Left renal cortex interstitium (tissue), 4 donors: ENCODE results near the gene KRTAP8-1. TPM values are rescaled to one million over a fixed set of nuclear protein-coding genes. Genes with fewer than 3 reads are reported as not detected.

Source experiments
- DNase-seq, 4 donors: peaks; one replicate each; pipeline ENCODE4 v3.0.0-alpha.2; 2013; ENCODE audit warnings: low read depth in 4 of 4, low spot score in 2 of 4, missing footprints in 1 of 4
- polyA plus RNA-seq, 4 donors: library from polyadenylated mRNA; unstranded; fragments of 120-200 nt; gene quantifications; one replicate each; pipeline ENCODE4 v1.2.1, GENCODE V29; 2013; ENCODE audit not compliant: insufficient read length in 4 of 4

Gene KRTAP8-1
- polyA plus RNA-seq = not detected

- DNase-seq = no peak
Measured at GRCh38 chr21:30813174-30813573, at the start of gene KRTAP8-1. KRTAP8-1 (minus strand) TSS chr21:30813274; CDS start chr21:30813220, 54 bp downstream.

DNA sequence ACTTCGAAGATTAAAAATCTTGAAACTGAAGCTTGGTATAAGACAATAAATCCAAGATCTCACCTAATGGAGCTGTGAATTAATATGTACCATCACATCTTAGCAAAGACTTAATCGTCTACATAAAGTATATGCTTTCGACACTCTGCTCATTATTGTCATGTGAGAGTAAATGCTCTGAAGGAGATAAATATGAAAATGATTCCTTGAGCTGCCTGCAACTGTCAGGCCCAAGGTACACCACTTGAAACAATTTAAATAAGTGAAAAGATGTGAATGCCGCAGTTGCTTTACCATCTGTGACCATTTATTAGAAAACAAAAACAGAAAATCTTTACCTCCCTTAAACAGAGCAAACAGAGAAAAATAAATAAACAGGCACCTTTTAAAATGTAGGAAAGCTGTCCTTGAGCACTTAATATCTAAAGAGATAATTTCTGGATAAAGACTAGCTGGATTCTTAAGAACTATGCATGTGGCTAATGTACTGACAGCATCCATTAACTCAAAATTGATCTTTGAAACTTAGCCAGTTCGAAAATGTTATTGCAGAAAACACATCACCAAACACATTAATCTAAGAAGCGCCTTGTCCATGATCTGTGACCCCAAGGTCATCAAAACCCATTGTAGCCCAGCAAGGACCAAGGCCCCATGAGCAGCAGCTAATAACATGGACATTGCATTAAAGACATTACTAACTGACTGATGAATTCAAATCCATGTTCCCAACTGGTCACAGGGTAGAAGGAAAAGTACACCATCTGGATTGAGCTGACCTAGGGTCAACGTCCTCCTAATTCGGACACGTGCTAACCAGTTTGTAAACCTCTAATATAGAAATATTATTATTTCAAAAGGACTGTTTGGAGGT is 34.8 kb upstream of the KRTAP8-1 start:
- DNase-seq = no peak

DNA sequence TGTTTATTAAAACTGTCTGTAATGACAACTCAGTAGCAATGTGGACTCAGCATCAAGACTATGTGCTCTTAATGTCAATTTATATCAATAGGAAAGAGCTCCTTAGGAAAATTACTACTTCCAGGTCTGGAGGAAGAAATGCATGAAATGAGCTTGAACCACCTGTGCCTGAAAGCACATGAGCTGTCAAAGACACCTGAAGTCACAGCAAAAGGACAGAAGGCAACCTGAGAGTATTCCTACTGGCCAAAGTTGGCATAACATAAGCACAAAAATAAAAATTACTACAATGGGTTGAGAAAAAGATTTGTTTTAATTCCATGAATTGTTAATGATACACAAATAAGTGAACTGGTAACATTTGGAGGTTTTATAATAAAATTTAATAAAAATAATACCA is 29.9 kb upstream of the KRTAP8-1 start:
- DNase-seq = no peak

GRCh38 chr21:30839304-30839703 is 26.2 kb upstream of the KRTAP8-1 start:
- no peak for DNase-seq

DNA sequence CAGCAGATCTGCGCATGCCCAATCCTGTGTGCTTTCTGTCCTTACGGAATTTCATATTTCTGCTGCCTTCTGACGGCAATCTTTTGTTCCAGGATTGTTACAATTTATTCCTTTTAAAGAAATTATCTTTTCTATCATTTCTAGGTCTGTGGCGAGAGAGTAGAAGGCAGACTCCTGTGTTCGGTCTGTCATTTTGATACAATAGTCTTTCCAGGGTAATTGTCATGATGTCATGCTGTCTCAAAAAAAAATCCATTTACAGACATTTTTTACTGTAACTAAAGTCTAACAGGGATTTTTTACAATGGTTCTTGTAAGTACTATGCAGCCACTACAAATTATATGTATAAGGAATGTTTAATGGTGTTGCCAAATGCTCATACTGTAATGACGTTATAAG is 25.5 kb upstream of the KRTAP8-1 start:
- DNase-seq = no peak

- no peak for DNase-seq
Measured at GRCh38 chr21:30831194-30831765, 18.2 kb upstream of the KRTAP8-1 start.

- DNase-seq = no peak
Measured at GRCh38 chr21:30829659-30830058, 16.6 kb upstream of the KRTAP8-1 start, which contains the start of gene KRTAP7-1. KRTAP7-1 (minus strand) TSS chr21:30829759; CDS start chr21:30829698, 61 bp downstream.

DNA sequence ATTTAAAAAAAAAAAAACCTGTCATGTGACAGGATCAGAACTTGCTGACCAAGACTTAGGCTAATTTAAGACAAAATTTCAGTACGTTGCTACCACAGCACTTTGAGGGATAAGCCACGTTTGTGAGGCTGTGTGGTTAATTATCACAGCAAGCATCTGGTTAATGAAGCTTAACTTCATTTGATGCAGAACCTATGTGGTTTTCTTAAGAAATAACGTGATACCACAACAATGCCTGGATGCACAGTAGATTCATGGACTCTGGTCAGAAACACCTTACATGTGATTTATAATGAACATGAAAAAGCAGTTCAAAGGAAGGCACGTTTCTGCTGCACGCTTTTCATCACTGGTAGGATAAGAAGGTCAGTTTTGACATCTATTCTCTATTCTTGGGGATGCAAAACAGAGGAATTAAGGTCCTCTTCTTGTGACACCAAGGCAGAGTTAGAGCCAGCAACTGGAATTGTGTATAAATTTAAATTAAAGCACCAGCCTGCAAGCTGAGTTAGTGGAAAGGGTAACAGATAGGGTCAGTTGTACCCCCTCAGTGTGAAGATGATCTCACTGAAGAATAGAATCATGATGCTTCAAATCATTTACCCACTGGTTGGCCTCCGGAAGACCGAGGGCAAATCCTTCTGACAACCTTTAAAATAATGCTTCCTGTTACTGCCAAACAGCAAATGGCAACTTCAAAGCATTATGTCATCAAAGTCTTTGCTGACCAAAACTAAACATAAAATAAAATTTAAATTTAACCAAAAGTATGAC is 6.0 kb upstream of the KRTAP8-1 start:
- no peak for DNase-seq

GRCh38 chr21:30800605-30801004 is 12.5 kb downstream of the KRTAP8-1 start:
- DNase-seq = no peak

- no peak for DNase-seq
Measured at GRCh38 chr21:30793581-30794314, 19.3 kb downstream of the KRTAP8-1 start.

DNA sequence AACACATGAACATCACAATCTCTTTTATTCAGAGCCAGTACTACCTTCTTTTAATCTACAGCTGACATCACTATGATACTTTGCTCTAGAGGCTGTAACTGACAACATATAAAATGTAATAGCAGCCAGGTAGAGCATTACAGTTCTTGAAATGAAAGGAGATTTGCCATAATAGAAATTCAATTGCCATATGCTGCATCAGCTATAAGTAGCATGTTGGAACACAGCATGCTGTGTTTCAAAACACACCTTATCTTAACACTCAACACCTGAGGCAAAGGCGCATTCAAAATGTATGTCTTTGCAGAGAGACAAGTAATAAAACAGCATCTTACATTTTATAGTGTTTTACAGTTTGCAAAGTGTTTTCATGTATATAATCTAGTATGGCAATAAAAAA is 33.8 kb downstream of the KRTAP8-1 start:
- DNase-seq = no peak

DNA sequence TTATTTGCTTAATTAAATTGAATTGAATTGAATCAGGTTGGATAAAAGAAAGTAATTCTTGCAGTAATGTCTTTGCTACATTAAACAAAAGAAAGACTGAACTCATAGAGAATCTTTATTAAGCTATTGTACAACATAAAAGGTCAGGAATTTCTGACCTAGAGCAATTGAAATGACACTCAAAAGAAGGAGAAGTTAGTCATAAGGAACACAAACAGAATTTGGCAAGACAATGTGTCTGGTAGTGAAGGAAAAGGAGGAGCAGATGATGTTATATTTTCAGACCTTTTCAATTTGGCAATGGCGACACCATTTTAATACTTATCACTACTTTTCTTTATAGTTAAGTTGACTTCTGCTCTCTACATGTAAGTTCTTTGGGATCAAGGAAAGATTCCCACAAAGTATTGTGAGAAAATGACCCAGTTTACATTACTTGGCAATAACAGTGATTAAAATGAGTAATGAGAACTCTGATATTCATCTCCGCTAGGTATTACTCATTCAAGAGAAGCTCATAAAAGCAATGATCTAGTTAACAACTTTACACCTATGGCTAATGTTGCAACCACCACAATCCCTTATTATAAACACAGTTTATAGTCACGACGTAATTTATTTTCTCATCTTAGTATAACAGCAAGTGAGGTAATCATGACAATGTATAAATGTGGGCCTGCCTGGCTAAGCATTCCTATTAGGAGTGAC is 43.2 kb downstream of the KRTAP8-1 start:
- DNase-seq = no peak

Other genes with a start within 250 kb of the KRTAP8-1 start
- not detected for gene KRTAP22-2, start 222.9 kb downstream of the KRTAP8-1 start, polyA plus RNA-seq
- gene KRTAP6-3, start 220.8 kb downstream of the KRTAP8-1 start, polyA plus RNA-seq = not detected
- not detected for gene KRTAP6-2, start 214.4 kb downstream of the KRTAP8-1 start, polyA plus RNA-seq
- gene KRTAP22-1, start 212.2 kb downstream of the KRTAP8-1 start, polyA plus RNA-seq = not detected
- not detected for gene KRTAP6-1, start 199.3 kb downstream of the KRTAP8-1 start, polyA plus RNA-seq
- gene KRTAP20-1, start 196.8 kb downstream of the KRTAP8-1 start, polyA plus RNA-seq = not detected
- not detected for gene KRTAP20-4, start 192.6 kb downstream of the KRTAP8-1 start, polyA plus RNA-seq
- gene KRTAP20-2, start 178.1 kb downstream of the KRTAP8-1 start, polyA plus RNA-seq = not detected
- not detected for gene KRTAP20-3, start 170.4 kb downstream of the KRTAP8-1 start, polyA plus RNA-seq
- not detected for gene KRTAP21-3, start 94.5 kb downstream of the KRTAP8-1 start, polyA plus RNA-seq
- not detected for gene KRTAP21-2, start 66.0 kb downstream of the KRTAP8-1 start, polyA plus RNA-seq
- gene KRTAP21-1, start 57.8 kb downstream of the KRTAP8-1 start, polyA plus RNA-seq = not detected
- gene KRTAP7-1, start 16.5 kb upstream of the KRTAP8-1 start, polyA plus RNA-seq = not detected
- gene KRTAP11-1, start 68.3 kb upstream of the KRTAP8-1 start, polyA plus RNA-seq = not detected
- not detected for gene KRTAP19-8, start 225.2 kb upstream of the KRTAP8-1 start, polyA plus RNA-seq